Hippocampal formation (tissue), 2 donors: ENCODE data around the gene TTC3.
A peak's percentile ranks its signal among the peaks of the same experiment; 100 is the strongest.

Experiments
- DNase-seq, 2 donors: peaks; one replicate each; lab custom pipeline; 2025; lab: John Stamatoyannopoulos, UW

Gene TTC3

GRCh38 chr21:37193676-37194075 lies 120.6 kb downstream of the TTC3 start:
- no peak for DNase-seq

- no peak for DNase-seq
These were observed 122.0 kb downstream of the TTC3 start for GRCh38 chr21:37195059-37195458.

- no peak for DNase-seq
These were observed 122.6 kb downstream of the TTC3 start for GRCh38 chr21:37195610-37196009.

GRCh38 chr21:37196847-37197246 lies 123.8 kb downstream of the TTC3 start:
- DNase-seq = no peak

- no peak for DNase-seq
These were observed 124.7 kb downstream of the TTC3 start for GRCh38 chr21:37197746-37198145.

GRCh38 chr21:37199057-37199924 lies 126.2 kb downstream of the TTC3 start:
- no peak for DNase-seq

- no peak for DNase-seq
These were observed 127.8 kb downstream of the TTC3 start for GRCh38 chr21:37200641-37201480.

GRCh38 chr21:37202221-37203110 lies 129.4 kb downstream of the TTC3 start:
- DNase-seq = no peak

GRCh38 chr21:37204580-37204979 lies 131.5 kb downstream of the TTC3 start:
- no peak for DNase-seq

- DNase-seq = no peak
These were observed 133.4 kb downstream of the TTC3 start for GRCh38 chr21:37206496-37206895.

- DNase-seq = no peak
These were observed 134.5 kb downstream of the TTC3 start for GRCh38 chr21:37207441-37208009.

GRCh38 chr21:37208056-37208721 lies 135.1 kb downstream of the TTC3 start:
- peak; percentile 44 to 56 for DNase-seq

- no peak for DNase-seq
These were observed 135.7 kb downstream of the TTC3 start for GRCh38 chr21:37208741-37209225.

- no peak for DNase-seq
These were observed 137.1 kb downstream of the TTC3 start for GRCh38 chr21:37210130-37210529.

GRCh38 chr21:37210799-37211198 lies 137.7 kb downstream of the TTC3 start:
- no peak for DNase-seq

GRCh38 chr21:37214952-37215351 lies 141.9 kb downstream of the TTC3 start:
- no peak for DNase-seq

- no peak for DNase-seq
These were observed 146.8 kb downstream of the TTC3 start for GRCh38 chr21:37219761-37220432.

GRCh38 chr21:37220433-37220980 lies 147.5 kb downstream of the TTC3 start:
- DNase-seq = peak in 1 of 2 donors; percentile 36

GRCh38 chr21:37220981-37221664 lies 148.1 kb downstream of the TTC3 start:
- peak; percentile 88 to 94 for DNase-seq
